Measurements from ENCODE around the gene NXPH3.

The NXPH3 gene

GRCh38 chr17:49610883-49611584 lies 35.4 kb downstream of the NXPH3 start:
- Histone ChIP-seq H3K4me1 (ENCODE audit: low read length) (peaks cover 6% of the 10 kb centered on the region), H3K9me3 (ENCODE audit: insufficient read depth, low read length) (no peaks in the 10 kb centered on the region), H3K27ac (ENCODE audit: low read length) (no peak overlapping the region), H3K9ac (ENCODE audit: low read length) (no peak overlapping the region), H3K27me3 (ENCODE audit: low read depth, low read length) (no peaks in the 10 kb centered on the region), H2AFZ (ENCODE audit: low read depth, low read length) (no peak overlapping the region), H3K36me3 (replicated peaks; ENCODE audit: low read depth, low read length) (peaks cover 38% of the 10 kb centered on the region), H3K4me3 (ENCODE audit: low read length) (no peak overlapping the region), H3K4me2 (ENCODE audit: low read length) (no peak overlapping the region), H4K20me1 (ENCODE audit: insufficient read depth, low read length) (no peaks in the 10 kb centered on the region), H3K79me2 (ENCODE audit: low read length) (no peaks in the 10 kb centered on the region)
- no peak for TF ChIP-seq EZH2phosphoT487 (IDR thresholded peaks at IDR 0.05; ENCODE audit: low read depth)
- TF ChIP-seq, protein P1, sequence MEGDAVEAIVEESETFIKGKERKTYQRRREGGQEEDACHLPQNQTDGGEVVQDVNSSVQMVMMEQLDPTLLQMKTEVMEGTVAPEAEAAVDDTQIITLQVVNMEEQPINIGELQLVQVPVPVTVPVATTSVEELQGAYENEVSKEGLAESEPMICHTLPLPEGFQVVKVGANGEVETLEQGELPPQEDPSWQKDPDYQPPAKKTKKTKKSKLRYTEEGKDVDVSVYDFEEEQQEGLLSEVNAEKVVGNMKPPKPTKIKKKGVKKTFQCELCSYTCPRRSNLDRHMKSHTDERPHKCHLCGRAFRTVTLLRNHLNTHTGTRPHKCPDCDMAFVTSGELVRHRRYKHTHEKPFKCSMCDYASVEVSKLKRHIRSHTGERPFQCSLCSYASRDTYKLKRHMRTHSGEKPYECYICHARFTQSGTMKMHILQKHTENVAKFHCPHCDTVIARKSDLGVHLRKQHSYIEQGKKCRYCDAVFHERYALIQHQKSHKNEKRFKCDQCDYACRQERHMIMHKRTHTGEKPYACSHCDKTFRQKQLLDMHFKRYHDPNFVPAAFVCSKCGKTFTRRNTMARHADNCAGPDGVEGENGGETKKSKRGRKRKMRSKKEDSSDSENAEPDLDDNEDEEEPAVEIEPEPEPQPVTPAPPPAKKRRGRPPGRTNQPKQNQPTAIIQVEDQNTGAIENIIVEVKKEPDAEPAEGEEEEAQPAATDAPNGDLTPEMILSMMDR (IDR thresholded peaks at IDR 0.05; ENCODE audit: low read depth, low read length), result no peak

DNA sequence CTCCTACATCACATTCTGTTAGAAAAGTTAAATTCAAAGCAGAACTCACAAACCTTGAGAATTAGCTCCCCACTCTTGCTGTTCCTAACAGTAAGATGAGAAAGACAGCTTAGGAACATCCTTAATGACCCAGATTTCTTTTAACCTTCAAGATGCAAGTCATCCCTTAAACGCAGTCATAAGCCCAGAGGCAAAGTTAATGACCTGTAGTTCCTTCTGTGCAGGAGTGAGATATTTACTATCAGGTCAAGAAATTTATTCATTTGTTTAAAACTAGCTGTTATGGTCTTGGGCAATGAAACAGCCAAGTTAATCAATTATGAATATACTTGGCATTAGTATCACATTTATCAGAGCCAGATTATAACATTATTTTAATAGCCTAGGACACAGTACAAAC lies 37.1 kb downstream of the NXPH3 start:
- H4K20me1 ChIP-seq (ENCODE audit: insufficient read depth, low read length), result no peaks in the 10 kb centered on the region
- no peak overlapping the region for H3K27ac ChIP-seq (ENCODE audit: low read length)
- no peaks in the 10 kb centered on the region for H3K79me2 ChIP-seq (ENCODE audit: low read length)
- no peak overlapping the region for H2AFZ ChIP-seq (ENCODE audit: low read depth, low read length)
- no peaks in the 10 kb centered on the region for H3K9me3 ChIP-seq (ENCODE audit: insufficient read depth, low read length)
- no peaks in the 10 kb centered on the region for H3K27me3 ChIP-seq (ENCODE audit: low read depth, low read length)
- no peak overlapping the region for H3K4me2 ChIP-seq (ENCODE audit: low read length)
- H3K4me1 ChIP-seq (ENCODE audit: low read length), result peaks cover 17% of the 10 kb centered on the region
- no peak overlapping the region for H3K9ac ChIP-seq (ENCODE audit: low read length)
- H3K36me3 ChIP-seq (replicated peaks; ENCODE audit: low read depth, low read length), result peaks cover 35% of the 10 kb centered on the region
- TF ChIP-seq, protein P1 (IDR thresholded peaks at IDR 0.05; ENCODE audit: low read depth, low read length), result no peak
- no peak for TF ChIP-seq EZH2phosphoT487 (IDR thresholded peaks at IDR 0.05; ENCODE audit: low read depth)
- no peak overlapping the region for H3K4me3 ChIP-seq (ENCODE audit: low read length)

- H3K36me3 ChIP-seq (replicated peaks; ENCODE audit: low read depth, low read length), result peaks cover 36% of the 10 kb centered on the region
Measured at GRCh38 chr17:49613182-49613800, 37.6 kb downstream of the NXPH3 start.

DNA sequence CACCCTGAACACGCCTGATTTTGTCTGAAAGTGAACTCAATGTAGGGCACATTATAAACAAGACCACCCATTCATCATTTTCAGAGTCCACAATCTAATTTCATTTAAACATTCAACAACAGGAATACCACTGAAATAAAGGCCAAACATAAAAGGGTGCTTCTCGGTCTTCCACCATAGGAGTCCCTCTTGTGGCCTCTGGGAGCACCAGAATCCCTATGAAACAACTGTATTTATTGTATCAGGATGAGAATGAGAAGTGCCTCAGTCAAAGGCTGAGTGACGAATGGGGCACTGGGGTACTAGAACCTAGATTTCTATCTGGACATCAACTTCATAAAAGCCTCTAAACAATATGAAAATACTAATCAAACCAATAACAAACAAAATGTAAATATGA lies 40.4 kb downstream of the NXPH3 start:
- Histone ChIP-seq H3K27ac (ENCODE audit: low read length) (no peak overlapping the region), H2AFZ (ENCODE audit: low read depth, low read length) (no peak overlapping the region), H3K36me3 (replicated peaks; ENCODE audit: low read depth, low read length) (peaks cover 37% of the 10 kb centered on the region), H3K4me3 (ENCODE audit: low read length) (no peak overlapping the region), H3K79me2 (ENCODE audit: low read length) (no peaks in the 10 kb centered on the region), H3K9ac (ENCODE audit: low read length) (no peak overlapping the region), H3K9me3 (ENCODE audit: insufficient read depth, low read length) (no peaks in the 10 kb centered on the region), H4K20me1 (ENCODE audit: insufficient read depth, low read length) (no peaks in the 10 kb centered on the region), H3K27me3 (ENCODE audit: low read depth, low read length) (no peaks in the 10 kb centered on the region), H3K4me1 (ENCODE audit: low read length) (peaks cover 17% of the 10 kb centered on the region), H3K4me2 (ENCODE audit: low read length) (no peak overlapping the region)
- no peak for TF ChIP-seq EZH2phosphoT487 (IDR thresholded peaks at IDR 0.05; ENCODE audit: low read depth)
- TF ChIP-seq, protein P1 (IDR thresholded peaks at IDR 0.05; ENCODE audit: low read depth, low read length), result no peak

More at GRCh38 chr17:49613182-49613800, 37.6 kb downstream of the NXPH3 start:
- H4K20me1 ChIP-seq (ENCODE audit: insufficient read depth, low read length), result no peaks in the 10 kb centered on the region
- H3K27ac ChIP-seq (ENCODE audit: low read length), result no peak overlapping the region
- H3K4me3 ChIP-seq (ENCODE audit: low read length), result no peak overlapping the region
- H3K9ac ChIP-seq (ENCODE audit: low read length), result no peak overlapping the region
- no peaks in the 10 kb centered on the region for H3K27me3 ChIP-seq (ENCODE audit: low read depth, low read length)
- no peak overlapping the region for H2AFZ ChIP-seq (ENCODE audit: low read depth, low read length)
- no peaks in the 10 kb centered on the region for H3K79me2 ChIP-seq (ENCODE audit: low read length)
- no peaks in the 10 kb centered on the region for H3K9me3 ChIP-seq (ENCODE audit: insufficient read depth, low read length)
- H3K4me1 ChIP-seq (ENCODE audit: low read length), result peaks cover 17% of the 10 kb centered on the region
- no peak overlapping the region for H3K4me2 ChIP-seq (ENCODE audit: low read length)
- TF ChIP-seq EZH2phosphoT487 (IDR thresholded peaks at IDR 0.05; ENCODE audit: low read depth), result no peak
- TF ChIP-seq, protein P1 (IDR thresholded peaks at IDR 0.05; ENCODE audit: low read depth, low read length), result no peak
